Naive thymus-derived CD4-positive, alpha-beta T cell (primary cell): ENCODE results near the gene ABCF1. TPM values are rescaled to one million over a fixed set of nuclear protein-coding genes. Genes with fewer than 3 reads are reported as not detected.

Experiments used
- ATAC-seq: fragments of 150-1000 bp; cut with Tn5 transposase; 2 replicates; pipeline ENCODE4 v1.10.0; 2021; ENCODE audit warnings: mild to moderate bottlenecking, moderate library complexity
- CTCF ChIA-PET: fragments of 350-600 bp; sonication (Branson Sonifier 250); formaldehyde crosslinking; loops from one replicate; lab custom pipeline; 2021; ENCODE audit warnings: antibody characterized with exemption; lab: Charles Lee
- POLR2A ChIA-PET: fragments of 350-600 bp; sonication (Branson Sonifier 250); formaldehyde crosslinking; loops from one replicate; lab custom pipeline; 2021; ENCODE audit warnings: antibody characterized with exemption, inconsistent platforms; lab: Charles Lee
- DNase-seq, 9 donors: peaks; one replicate each; pipeline versions ENCODE4 v3.0.0 to v3.0.0-alpha.2; 2020 to 2022; ENCODE audit warnings: mixed read lengths in 1 of 9
- H3K27ac ChIP-seq: one replicate; pipeline ENCODE4 v1.7.0; 2013; ENCODE audit warnings: mild to moderate bottlenecking, low read depth, low read length, moderate library complexity
- H3K27me3 ChIP-seq, 2 donors: one replicate each; pipeline ENCODE4 v1.7.0; 2013; ENCODE audit warnings: low read length in 2 of 2, mild to moderate bottlenecking in 2 of 2, moderate library complexity in 2 of 2; ENCODE audit not compliant: control insufficient read depth in 2 of 2, insufficient read depth in 2 of 2
- H3K36me3 ChIP-seq, 3 experiments: 1 replicate in 2 of 3; 2 replicates in 1 of 3; pipeline ENCODE4 v1.7.0; 2013; ENCODE audit warnings: low read length in 3 of 3, mild to moderate bottlenecking in 3 of 3, moderate library complexity in 1 of 3; ENCODE audit not compliant: insufficient read depth in 3 of 3, control insufficient read depth in 2 of 3
- H3K4me1 ChIP-seq, 2 donors: one replicate each; pipeline ENCODE4 v1.7.0; 2013; ENCODE audit warnings: low read length in 2 of 2, mild to moderate bottlenecking in 2 of 2, moderate library complexity in 1 of 2; ENCODE audit not compliant: control insufficient read depth in 2 of 2, insufficient read depth in 2 of 2
- H3K4me3 ChIP-seq: 2 replicates; pipeline ENCODE4 v1.7.0; 2013; ENCODE audit warnings: mild to moderate bottlenecking, low read length
- H3K9me3 ChIP-seq, 3 experiments: 1 replicate in 2 of 3; 2 replicates in 1 of 3; pipeline ENCODE4 v1.7.0; 2013; ENCODE audit warnings: low read length in 3 of 3; ENCODE audit not compliant: control insufficient read depth in 2 of 3
- H3K27ac Mint-ChIP-seq, 9 donors: one replicate each; pipeline ENCODE4 v1.8.0; 2020 to 2022; ENCODE audit warnings: mixed read lengths in 9 of 9, mild to moderate bottlenecking in 8 of 9, moderate library complexity in 5 of 9, inconsistent platforms in 2 of 9
- H3K27me3 Mint-ChIP-seq, 5 donors: one replicate each; pipeline ENCODE4 v1.8.0; 2021 to 2022; ENCODE audit warnings: mixed read lengths in 5 of 5, mild to moderate bottlenecking in 1 of 5
- H3K36me3 Mint-ChIP-seq, 5 donors: one replicate each; pipeline ENCODE4 v1.8.0; 2020 to 2022; ENCODE audit warnings: mixed read lengths in 5 of 5, mild to moderate bottlenecking in 3 of 5, inconsistent platforms in 1 of 5
- H3K4me1 Mint-ChIP-seq, 7 donors: one replicate each; pipeline ENCODE4 v1.8.0; 2020 to 2022; ENCODE audit warnings: mixed read lengths in 7 of 7, mild to moderate bottlenecking in 3 of 7, inconsistent platforms in 1 of 7
- H3K4me3 Mint-ChIP-seq, 10 donors: one replicate each; pipeline ENCODE4 v1.8.0; 2020 to 2022; ENCODE audit warnings: mild to moderate bottlenecking in 10 of 10, mixed read lengths in 10 of 10, moderate library complexity in 6 of 10, inconsistent platforms in 2 of 10
- H3K9me3 Mint-ChIP-seq, 11 donors: one replicate each; pipeline ENCODE4 v1.8.0; 2020 to 2022; ENCODE audit warnings: mixed read lengths in 11 of 11, mild to moderate bottlenecking in 4 of 11, inconsistent platforms in 1 of 11, moderate library complexity in 1 of 11
- intact Hi-C, 2 donors: fragments of 100-400 bp; cut with micrococcal nuclease; formaldehyde crosslinking; loops; one replicate each; pipeline ENCODE4 v1.15.1; 2023
- polyA plus RNA-seq, 2 donors: library from polyadenylated mRNA; unstranded; fragments of 300-500 nt; fragmentation: Illumina TruSeq; gene quantifications; one replicate each; pipeline ENCODE4 v1.2.3, GENCODE V29; 2021
- total RNA-seq, 6 experiments: library from RNA in 5 of 6; stranded (reverse) in 5 of 6; gene quantifications; 1 replicate in 5 of 6; 2 replicates in 1 of 6; pipeline ENCODE4 v1.2.3 and lab custom pipeline; 2021 to 2026

Gene ABCF1
- total and polyA plus RNA-seq, 7 experiments from 2014 or later, result 25.2 to 116 (median 73.8) TPM

- POLR2A ChIA-PET, result interaction anchor here (0.6 to 4.8 kb wide), 14 partner anchors 10 to 142 kb away, joined by 3 to 189 read pairs (median 4); partner anchors contain the start of genes ABCF1, GNL1, PRR3 and TUBB
- ATAC-seq (no peak), DNase-seq (no peak)
- Mint-ChIP-seq H3K36me3 (peaks cover 24 to 55% (median 42%) of the 10 kb centered on the region in 5 donors), H3K27me3 (peaks cover 0 to 8% (median 0%) of the 10 kb centered on the region in 5 donors), H3K4me3 (no peak overlapping the region), H3K27ac (peak overlapping the region in 8 of 9 donors; percentile 76 to 100 (median 91)), H3K4me1 (peaks cover 42 to 72% (median 68%) of the 10 kb centered on the region in 7 donors), H3K9me3 (peaks cover 0 to 21% (median 0%) of the 10 kb centered on the region in 11 donors)
- Histone ChIP-seq H3K4me3 (no peak overlapping the region), H3K9me3 (no peaks in the 10 kb centered on the region), H3K4me1 (peaks cover 20 to 36% of the 10 kb centered on the region in 2 donors), H3K27me3 (no peaks in the 10 kb centered on the region), H3K27ac (peak overlapping the region; percentile 93), H3K36me3 (peaks cover 17 to 37% (median 20%) of the 10 kb centered on the region in 3 experiments)
- intact Hi-C loops, result loop anchor here in 1 of 2 donors (10.0 kb wide), 1 partner anchor 273 kb away; the partner anchor contains the start of gene DDR1
- CTCF ChIA-PET, result interaction anchor here (0.6 to 2.3 kb wide), 6 partner anchors 16 to 130 kb away, joined by 3 to 15 read pairs (median 4); partner anchors contain the start of gene DHX16
Observed at GRCh38 chr6:30612213-30612612, 41.0 kb downstream of the ABCF1 start.

DNA sequence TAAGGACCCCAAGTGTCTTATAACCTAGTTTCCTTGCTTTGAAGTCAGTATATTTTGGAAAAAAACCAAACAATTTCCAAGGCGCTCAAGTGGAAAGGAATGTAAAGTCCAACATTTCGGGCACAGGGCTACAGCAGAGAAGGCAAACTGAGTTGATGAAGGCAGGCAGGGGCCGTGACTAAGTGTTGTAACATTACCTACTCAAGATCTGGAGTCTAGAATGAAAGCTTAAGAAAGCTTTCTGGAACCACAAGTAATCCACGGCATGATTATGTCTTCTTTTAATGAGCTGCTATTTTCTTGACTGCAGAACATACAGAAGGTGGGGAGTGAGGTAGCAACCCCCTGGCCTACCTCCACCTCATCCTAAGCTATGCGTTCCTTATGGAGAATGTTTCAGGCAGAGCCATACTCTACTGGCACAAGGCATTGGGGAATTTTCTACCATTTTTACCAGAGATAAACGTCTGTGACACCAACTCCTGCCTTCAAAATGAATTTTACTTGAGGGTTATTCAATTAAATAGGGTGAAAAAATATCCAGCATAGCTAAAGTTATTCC lies 41.5 kb downstream of the ABCF1 start:
- Mint-ChIP-seq H3K27ac (peak overlapping the region in 8 of 9 donors; percentile 100), H3K4me1 (peaks cover 38 to 69% (median 65%) of the 10 kb centered on the region in 7 donors), H3K27me3 (peaks cover 0 to 14% (median 0%) of the 10 kb centered on the region in 5 donors), H3K4me3 (peak overlapping the region in 4 of 10 donors; percentile 10 to 94 (median 71)), H3K9me3 (peaks cover 0 to 26% (median 0%) of the 10 kb centered on the region in 11 donors), H3K36me3 (peaks cover 19 to 51% (median 37%) of the 10 kb centered on the region in 5 donors)
- H3K27ac ChIP-seq, result peak overlapping the region; percentile 93
- H3K9me3 ChIP-seq, result no peaks in the 10 kb centered on the region
- peaks cover 14 to 33% (median 17%) of the 10 kb centered on the region in 3 experiments for H3K36me3 ChIP-seq
- intact Hi-C loops, result loop anchor here in 1 of 2 donors (10.0 kb wide), 1 partner anchor 272 kb away; the partner anchor contains the start of gene DDR1
- peaks cover 20 to 36% of the 10 kb centered on the region in 2 donors for H3K4me1 ChIP-seq
- POLR2A ChIA-PET, result interaction anchor here (0.6 to 4.8 kb wide), 25 partner anchors 10 to 286 kb away, joined by 3 to 189 read pairs (median 4); partner anchors contain the start of genes ABCF1, DHX16, GNL1 and PRR3
- no peak for ATAC-seq
- CTCF ChIA-PET, result interaction anchor here (0.6 to 3.6 kb wide), 14 partner anchors 12 to 130 kb away, joined by 3 to 16 read pairs (median 3); partner anchors contain the start of gene DHX16
- H3K27me3 ChIP-seq, result no peaks in the 10 kb centered on the region
- DNase-seq, result no peak
- no peak overlapping the region for H3K4me3 ChIP-seq

- ChIA-PET POLR2A (interaction anchor here (0.6 to 4.8 kb wide), 28 partner anchors 9 to 286 kb away, joined by 3 to 189 read pairs (median 6); partner anchors contain the start of genes ABCF1, DHX16, GNL1 and MDC1), CTCF (interaction anchor here (0.6 to 3.6 kb wide), 13 partner anchors 13 to 131 kb away, joined by 3 to 16 read pairs (median 3); no protein-coding TSS in a partner anchor)
- peaks cover 25 to 38% of the 10 kb centered on the region in 2 donors for H3K4me1 ChIP-seq
- H3K9me3 Mint-ChIP-seq, result peaks cover 0 to 26% (median 0%) of the 10 kb centered on the region in 11 donors
- DNase-seq, result no peak
- H3K27ac Mint-ChIP-seq, result peak overlapping the region; percentile 76 to 100 (median 100)
- peaks cover 39 to 68% (median 66%) of the 10 kb centered on the region in 7 donors for H3K4me1 Mint-ChIP-seq
- peaks cover 0 to 14% (median 0%) of the 10 kb centered on the region in 5 donors for H3K27me3 Mint-ChIP-seq
- H3K27ac ChIP-seq, result peak overlapping the region; percentile 93
- H3K4me3 ChIP-seq, result no peak overlapping the region
- ATAC-seq, result no peak
- intact Hi-C loops, result loop anchor here in 1 of 2 donors (2.0 to 10.0 kb wide), 2 partner anchors 13 to 271 kb away; partner anchors contain the start of gene DDR1
- H3K27me3 ChIP-seq, result no peaks in the 10 kb centered on the region
- no peaks in the 10 kb centered on the region for H3K9me3 ChIP-seq
- H3K36me3 Mint-ChIP-seq, result peaks cover 17 to 49% (median 36%) of the 10 kb centered on the region in 5 donors
- peak overlapping the region; percentile 42 to 100 (median 94) for H3K4me3 Mint-ChIP-seq
- peaks cover 13 to 28% (median 17%) of the 10 kb centered on the region in 3 experiments for H3K36me3 ChIP-seq
Observed at GRCh38 chr6:30613251-30614043, 42.2 kb downstream of the ABCF1 start.

GRCh38 chr6:30614044-30614842 lies 43.0 kb downstream of the ABCF1 start:
- POLR2A ChIA-PET, result interaction anchor here (0.6 to 4.8 kb wide), 56 partner anchors 9 to 906 kb away, joined by 3 to 189 read pairs (median 6); partner anchors contain the start of genes ABCF1, ATAT1, C6orf136 and DDR1
- no peak for ATAC-seq
- Mint-ChIP-seq H3K36me3 (peaks cover 17 to 44% (median 29%) of the 10 kb centered on the region in 5 donors), H3K27me3 (peaks cover 0 to 14% (median 0%) of the 10 kb centered on the region in 5 donors), H3K9me3 (peaks cover 0 to 26% (median 0%) of the 10 kb centered on the region in 11 donors), H3K4me3 (peak overlapping the region; percentile 88 to 100 (median 96)), H3K27ac (peak overlapping the region; percentile 98 to 100 (median 100)), H3K4me1 (peaks cover 42 to 67% (median 65%) of the 10 kb centered on the region in 7 donors)
- peak overlapping the region; percentile 57 for H3K4me3 ChIP-seq
- no peaks in the 10 kb centered on the region for H3K27me3 ChIP-seq
- H3K9me3 ChIP-seq, result no peaks in the 10 kb centered on the region
- peaks cover 32 to 45% of the 10 kb centered on the region in 2 donors for H3K4me1 ChIP-seq
- peaks cover 9 to 20% (median 12%) of the 10 kb centered on the region in 3 experiments for H3K36me3 ChIP-seq
- peak in 2 of 9 donors; percentile 5 to 10 for DNase-seq
- CTCF ChIA-PET, result interaction anchor here (0.6 to 3.6 kb wide), 21 partner anchors 12 to 1357 kb away, joined by 3 to 16 read pairs (median 3); partner anchors contain the start of gene ATAT1
- H3K27ac ChIP-seq, result peak overlapping the region; percentile 93
- intact Hi-C loops, result loop anchor here in 1 of 2 donors (2.0 to 10.0 kb wide), 2 partner anchors 13 to 271 kb away; partner anchors contain the start of gene DDR1

DNA sequence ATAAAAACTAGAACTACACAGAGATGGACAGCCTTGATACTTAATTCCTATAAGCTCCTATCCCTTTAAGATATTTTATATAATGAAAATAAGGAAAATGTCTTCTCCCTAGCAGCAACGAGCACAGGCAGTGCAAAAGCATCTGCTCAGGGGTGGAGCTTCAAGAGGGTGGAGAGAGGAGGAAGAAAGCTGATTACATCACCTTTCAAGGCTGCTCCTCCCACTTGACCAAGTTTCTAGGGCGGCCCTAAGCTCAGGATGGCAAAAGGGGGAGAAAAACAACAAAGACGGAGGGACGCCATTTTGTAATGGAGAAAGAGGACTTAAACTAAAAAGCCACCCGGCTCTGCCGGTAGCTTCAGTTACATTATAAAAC lies 43.6 kb downstream of the ABCF1 start:
- Histone ChIP-seq H3K27me3 (no peaks in the 10 kb centered on the region), H3K4me1 (peaks cover 27 to 49% of the 10 kb centered on the region in 2 donors), H3K27ac (peak overlapping the region; percentile 93), H3K36me3 (peaks cover 15 to 26% (median 16%) of the 10 kb centered on the region in 3 experiments), H3K4me3 (peak overlapping the region; percentile 90), H3K9me3 (no peaks in the 10 kb centered on the region)
- ATAC-seq (peak; percentile 68), DNase-seq (peak; percentile 42 to 95 (median 92))
- Mint-ChIP-seq H3K27ac (peak overlapping the region; percentile 98 to 100 (median 100)), H3K27me3 (peaks cover 0 to 14% (median 0%) of the 10 kb centered on the region in 5 donors), H3K9me3 (peaks cover 0 to 26% (median 0%) of the 10 kb centered on the region in 11 donors), H3K4me1 (peaks cover 37 to 66% (median 64%) of the 10 kb centered on the region in 7 donors), H3K4me3 (peak overlapping the region; percentile 88 to 100 (median 96)), H3K36me3 (peaks cover 14 to 45% (median 29%) of the 10 kb centered on the region in 5 donors)
- intact Hi-C loops, result loop anchor here (2.0 to 10.0 kb wide), 9 partner anchors 14 to 1582 kb away; partner anchors contain the start of genes TRIM39 (in 2 of the 2), AGPAT1 (in 1 of the 2), DDR1 (in 1 of the 2) and FLOT1 (in 1 of the 2)
- ChIA-PET CTCF (interaction anchor here (0.7 to 3.6 kb wide), 12 partner anchors 11 to 132 kb away, joined by 3 to 16 read pairs (median 4); partner anchors contain the start of gene ATAT1), POLR2A (interaction anchor here (0.6 to 4.8 kb wide), 60 partner anchors 9 to 961 kb away, joined by 3 to 189 read pairs (median 6); partner anchors contain the start of genes ABCF1, ATAT1, C6orf136 and DDR1)
